Adrenal gland (tissue), 19 donors: ENCODE results near the gene CLEC10A. TPM values are rescaled to one million over a fixed set of nuclear protein-coding genes. Genes with fewer than 3 reads are reported as not detected.
A peak's percentile ranks its signal among the peaks of the same experiment; 100 is the strongest.
"Not testable (repeated sequence)": the region's sequence is repeated elsewhere in the genome, so short reads cannot be mapped to it uniquely, and the experiment has no call there.

ENCODE experiments used
- DNase-seq, 7 donors: peaks; one replicate each; pipeline ENCODE4 v3.0.0-alpha.2; 2019 to 2020
- H3K27ac ChIP-seq, 5 donors: fragments of 200-600 bp; sonication (generic) in 4 of 5; 1 replicate in 3 of 5; 2 replicates in 2 of 5; pipeline versions ENCODE4 v1.5.1 to v1.8.0; 2016 to 2020; ENCODE audit warnings: mild to moderate bottlenecking in 1 of 5
- H3K27me3 ChIP-seq: fragments of 200-600 bp; 2 replicates; pipeline ENCODE4 v1.8.0; 2021
- H3K36me3 ChIP-seq, 2 donors: fragments of 200-600 bp; replicated peaks in 1 of 2; 1 replicate in 1 of 2; 2 replicates in 1 of 2; pipeline versions ENCODE4 v1.5.1 to v1.8.0; 2018 to 2022
- H3K4me1 ChIP-seq, 2 donors: fragments of 200-600 bp; replicated peaks in 1 of 2; 1 replicate in 1 of 2; 2 replicates in 1 of 2; pipeline versions ENCODE4 v1.5.1 to v1.8.0; 2018 to 2021
- H3K4me3 ChIP-seq, 4 donors: fragments of 200-600 bp; sonication (generic) in 3 of 4; one replicate each; pipeline ENCODE4 v1.5.1; 2016 to 2018
- H3K9me3 ChIP-seq, 3 donors: fragments of 200-600 bp; sonication (generic) in 1 of 3; replicated peaks in 1 of 3; 1 replicate in 2 of 3; 2 replicates in 1 of 3; pipeline versions ENCODE4 v1.5.1 to v1.8.0; 2016 to 2021
- POLR2A ChIP-seq, 2 donors: fragments of 450-650 bp; IDR thresholded peaks; one replicate each; pipeline ENCODE4 v1.6.1; 2017; ENCODE audit warnings: antibody characterized with exemption in 2 of 2, mild to moderate bottlenecking in 2 of 2, moderate library complexity in 1 of 2
- WGBS, 4 donors: extraction: QIAGEN DNeasy Blood & Tissue Kit in 2 of 4; methylation state at CpG; one replicate each; pipeline versions ENCODE4 v1.1.5 to v1.1.7; 2013 to 2017; 5-methylcytosine and 5-hydroxymethylcytosine counted together
- intact Hi-C, 2 donors: fragments of 100-400 bp; cut with DNase I; formaldehyde crosslinking; loops; one replicate each; pipeline versions ENCODE4 v1.14.1 to v1.15.0; 2022 to 2023
- long read RNA-seq, 10 donors: library from polyadenylated mRNA in 3 of 10; unstranded in 2 of 10; stranded (forward) in 1 of 10; transcript quantifications; one replicate each; pipeline ENCODE4 v2.0.0 and lab custom pipeline, GENCODE V29; 2021 to 2026
- polyA plus RNA-seq, 3 donors: library from polyadenylated mRNA; stranded (reverse); fragments of 200-250 nt in 2 of 3; fragments of 350-450 nt in 1 of 3; fragmentation: Illumina TruSeq in 1 of 3; extraction: RNeasy Lipid Tissue Mini Kit (QIAGEN cat#74804) in 1 of 3; gene quantifications; one replicate each; pipeline ENCODE4 v1.2.3, GENCODE V29; 2013 to 2014
- total RNA-seq, 9 donors: library from RNA; depleted of rRNA in 4 of 9; stranded (reverse); fragments of >200 nt in 4 of 9; fragments of 120-200 nt in 1 of 9; fragmentation: NEBNext Ultra II Directional in 1 of 9; extraction: Animal tissue kit (Norgen Biotek cat#: 25700) in 1 of 9; gene quantifications; one replicate each; pipeline versions ENCODE4 v1.1.0 to v1.2.4, GENCODE V29; 2013 to 2023
- TF ChIP-seq, protein P1 (sequence below), 6 experiments: fragments of 450-650 bp in 4 of 6; fragments of 200-600 bp in 2 of 6; sonication (generic) in 1 of 6; IDR thresholded peaks; 1 replicate in 5 of 6; 2 replicates in 1 of 6; pipeline versions ENCODE4 v1.5.1 to v1.8.0; 2016 to 2021; ENCODE audit warnings: antibody characterized with exemption in 6 of 6, mild to moderate bottlenecking in 2 of 6, moderate library complexity in 1 of 6
- donor health status: healthy with polysubstance abuse.
- donor health status: Bipolar disorder and iron deficiency.
- donor health status: DM: yes; HTN: yes; CAD: no.
- donor health status: DM: no; HTN: no; CAD: no.
- donor health status: DM: no; HTN: no; CAD: no.
- donor health status: DM: yes; HTN: yes; CAD: no.

Gene CLEC10A, protein sequence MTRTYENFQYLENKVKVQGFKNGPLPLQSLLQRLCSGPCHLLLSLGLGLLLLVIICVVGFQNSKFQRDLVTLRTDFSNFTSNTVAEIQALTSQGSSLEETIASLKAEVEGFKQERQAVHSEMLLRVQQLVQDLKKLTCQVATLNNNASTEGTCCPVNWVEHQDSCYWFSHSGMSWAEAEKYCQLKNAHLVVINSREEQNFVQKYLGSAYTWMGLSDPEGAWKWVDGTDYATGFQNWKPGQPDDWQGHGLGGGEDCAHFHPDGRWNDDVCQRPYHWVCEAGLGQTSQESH
- total RNA-seq (10 to 100 TPM in 1 of 9 donors, 1 to 10 TPM in 7, under 1 TPM in 1; 0.83 to 14.1 (median 5.3) TPM), polyA plus RNA-seq (1 to 10 TPM; 3.1 to 6.5 (median 4.2) TPM)
- long read RNA-seq, donor 1, partial matches to known transcripts: 0 of 1 reads
- long read RNA-seq, donor 1, other reads (novel, unspliced or antisense): 0 of 1 reads
- long read RNA-seq, donor 2: 0 reads
- long read RNA-seq, donor 3, partial matches to known transcripts: 0 of 1 reads
- long read RNA-seq, donor 3, other reads (novel, unspliced or antisense): 0 of 1 reads
- long read RNA-seq, donor 4, partial matches to known transcripts: 0 of 1 reads
- long read RNA-seq, donor 4, other reads (novel, unspliced or antisense): 1 of 1 reads
- long read RNA-seq, donor 5, partial matches to known transcripts: 1 of 6 reads
- long read RNA-seq, donor 5, other reads (novel, unspliced or antisense): 2 of 6 reads
- long read RNA-seq, donor 6, partial matches to known transcripts: 0 of 1 reads
- long read RNA-seq, donor 6, other reads (novel, unspliced or antisense): 0 of 1 reads
- long read RNA-seq, donor 7: 0 reads
- long read RNA-seq, donor 8: 0 reads
- long read RNA-seq, donor 9: 0 reads
- long read RNA-seq, donor 10: 0 reads

DNA sequence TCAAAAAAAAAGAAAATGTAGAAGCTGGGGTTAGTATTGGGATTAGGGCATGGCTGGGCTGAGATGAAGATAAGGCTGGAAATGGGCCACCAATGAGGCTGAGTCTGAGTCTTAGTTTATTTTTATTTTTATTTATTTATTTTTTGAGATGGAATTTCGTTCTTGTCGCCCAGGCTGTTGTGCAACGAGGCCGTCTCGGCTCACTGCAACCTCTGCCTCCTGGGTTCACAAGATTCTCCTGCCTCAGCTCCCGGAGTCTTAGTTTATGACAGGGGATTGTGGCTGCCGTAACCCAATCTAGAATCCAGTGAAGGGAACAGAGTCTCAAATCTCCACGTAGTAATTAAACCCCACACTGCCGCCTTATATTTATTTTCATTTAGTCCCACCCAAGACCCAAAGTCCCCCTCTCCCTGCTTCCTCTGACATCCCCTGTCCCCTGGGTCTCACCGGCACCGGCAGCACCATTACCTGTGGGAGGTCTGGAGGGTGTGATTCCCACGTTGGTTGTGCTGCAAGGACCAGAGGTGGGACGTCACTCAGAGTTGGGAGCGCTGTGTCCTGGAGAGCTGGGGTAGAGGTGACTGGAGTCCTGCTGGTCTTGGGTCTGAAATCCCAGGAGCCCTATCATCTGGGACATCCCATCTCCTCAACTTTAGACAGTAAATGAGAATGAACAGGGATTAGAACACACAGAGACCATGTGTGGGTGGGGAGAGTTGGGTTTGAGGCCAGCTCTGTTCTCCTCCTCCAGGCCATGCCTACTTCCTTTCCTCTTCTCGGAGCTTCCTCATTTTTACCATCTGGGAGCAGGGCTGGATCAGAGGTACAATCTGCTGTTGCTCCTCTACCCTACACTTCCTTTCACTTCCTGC lies at the start of gene CLEC10A:
Gene CLEC10A, minus strand, starts transcription at position 671 of the 875 bp plus-strand sequence. CDS start 1,439 bp downstream, outside the sequence.
- Histone ChIP-seq H3K36me3 (no peaks in the 10 kb centered on the region), H3K27ac (peak within 1 kb of the TSS in 1 of 5 donors; percentile 34), H3K4me3 (no peak within 1 kb of the TSS), H3K9me3 (no peaks in the 10 kb centered on the region), H3K4me1 (no peaks in the 10 kb centered on the region), H3K27me3 (no peaks in the 10 kb centered on the region)
- intact Hi-C loops: no loop called here
- TF ChIP-seq, protein P1, sequence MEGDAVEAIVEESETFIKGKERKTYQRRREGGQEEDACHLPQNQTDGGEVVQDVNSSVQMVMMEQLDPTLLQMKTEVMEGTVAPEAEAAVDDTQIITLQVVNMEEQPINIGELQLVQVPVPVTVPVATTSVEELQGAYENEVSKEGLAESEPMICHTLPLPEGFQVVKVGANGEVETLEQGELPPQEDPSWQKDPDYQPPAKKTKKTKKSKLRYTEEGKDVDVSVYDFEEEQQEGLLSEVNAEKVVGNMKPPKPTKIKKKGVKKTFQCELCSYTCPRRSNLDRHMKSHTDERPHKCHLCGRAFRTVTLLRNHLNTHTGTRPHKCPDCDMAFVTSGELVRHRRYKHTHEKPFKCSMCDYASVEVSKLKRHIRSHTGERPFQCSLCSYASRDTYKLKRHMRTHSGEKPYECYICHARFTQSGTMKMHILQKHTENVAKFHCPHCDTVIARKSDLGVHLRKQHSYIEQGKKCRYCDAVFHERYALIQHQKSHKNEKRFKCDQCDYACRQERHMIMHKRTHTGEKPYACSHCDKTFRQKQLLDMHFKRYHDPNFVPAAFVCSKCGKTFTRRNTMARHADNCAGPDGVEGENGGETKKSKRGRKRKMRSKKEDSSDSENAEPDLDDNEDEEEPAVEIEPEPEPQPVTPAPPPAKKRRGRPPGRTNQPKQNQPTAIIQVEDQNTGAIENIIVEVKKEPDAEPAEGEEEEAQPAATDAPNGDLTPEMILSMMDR (IDR thresholded peaks at IDR 0.05): no peak
- TF ChIP-seq POLR2A (IDR thresholded peaks at IDR 0.05): no peak
- peak in 1 of 7 donors; percentile 17 for DNase-seq
- WGBS, 4 donors: 68 to 71% (median 70%) methylated on average over 15 of the region's 15 CpGs

DNA sequence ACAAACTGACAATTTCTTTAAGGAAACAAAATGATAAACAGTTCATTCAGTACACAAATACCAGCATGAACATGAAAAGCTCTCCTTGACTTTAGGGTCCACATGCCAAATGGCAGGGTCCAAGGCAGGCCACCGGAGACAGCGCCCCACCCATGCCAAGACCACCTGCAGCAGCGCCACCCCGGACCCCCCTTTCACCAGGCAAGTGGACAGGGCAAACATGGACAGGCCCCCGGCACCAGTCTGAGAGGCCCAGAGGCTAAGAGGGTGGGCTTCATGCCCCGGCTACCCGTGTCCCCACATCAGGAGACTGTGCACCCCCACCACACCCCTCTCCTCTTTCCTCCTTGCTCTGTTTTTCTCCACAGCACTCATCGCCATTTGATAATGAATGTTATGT lies 49.3 kb upstream of the CLEC10A start:
- no peak overlapping the region for H3K4me3 ChIP-seq
- TF ChIP-seq, protein P1 (IDR thresholded peaks at IDR 0.05): no peak
- no peak for TF ChIP-seq POLR2A (IDR thresholded peaks at IDR 0.05)
- H3K9me3 ChIP-seq: no peaks in the 10 kb centered on the region
- no peak overlapping the region for H3K27ac ChIP-seq
- no peak for DNase-seq
- no peaks in the 10 kb centered on the region for H3K36me3 ChIP-seq
- H3K27me3 ChIP-seq: no peaks in the 10 kb centered on the region
- no peaks in the 10 kb centered on the region for H3K4me1 ChIP-seq
- WGBS, 4 donors: 83 to 93% (median 85%) methylated on average over 8 of the region's 8 CpGs
- intact Hi-C loops: no loop called here

DNA sequence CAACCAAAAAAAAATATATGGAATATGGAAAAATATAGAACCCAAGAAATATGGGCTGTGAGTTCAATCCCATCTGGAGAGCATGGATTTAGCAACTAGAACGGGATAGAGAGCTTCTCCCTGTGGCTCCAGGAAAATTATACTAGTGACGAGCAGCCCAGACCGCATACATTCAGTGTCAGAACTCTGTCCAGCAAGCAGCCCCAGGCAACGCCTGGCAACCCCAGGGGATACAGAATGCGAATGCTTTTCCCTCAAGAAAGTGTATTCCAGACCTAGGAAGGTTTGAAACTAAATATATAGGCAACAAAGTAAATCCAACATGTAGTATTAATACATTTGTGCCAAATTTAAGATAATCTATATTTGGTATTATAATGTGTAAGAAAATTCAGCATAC lies 48.1 kb upstream of the CLEC10A start:
- Histone ChIP-seq H3K4me3 (no peak overlapping the region), H3K9me3 (no peaks in the 10 kb centered on the region), H3K36me3 (no peaks in the 10 kb centered on the region), H3K27ac (no peak overlapping the region), H3K27me3 (no peaks in the 10 kb centered on the region), H3K4me1 (no peaks in the 10 kb centered on the region)
- DNase-seq: no peak
- intact Hi-C loops: no loop called here
- WGBS, 4 donors: 70 to 80% (median 76%) methylated on average over 5 of the region's 5 CpGs
- TF ChIP-seq POLR2A (IDR thresholded peaks at IDR 0.05): no peak
- TF ChIP-seq, protein P1 (IDR thresholded peaks at IDR 0.05): no peak

DNA sequence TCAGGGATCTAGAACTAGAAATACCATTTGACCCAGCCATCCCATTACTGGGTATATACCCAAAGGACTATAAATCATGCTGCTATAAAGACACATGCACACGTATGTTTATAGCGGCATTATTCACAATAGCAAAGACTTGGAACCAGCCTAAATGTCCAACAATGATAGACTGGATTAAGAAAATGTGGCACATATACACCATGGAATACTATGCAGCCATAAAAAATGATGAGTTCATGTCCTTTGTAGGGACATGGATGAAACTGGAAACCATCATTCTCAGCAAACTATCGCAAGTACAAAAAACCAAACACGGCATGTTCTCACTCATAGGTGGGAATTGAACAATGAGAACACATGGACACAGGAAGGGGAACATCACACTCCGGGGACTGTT lies 47.5 kb upstream of the CLEC10A start:
- DNase-seq, H3K27me3 ChIP-seq, H3K27ac ChIP-seq, H3K36me3 ChIP-seq, H3K4me3 ChIP-seq, intact Hi-C loops, H3K9me3 ChIP-seq, H3K4me1 ChIP-seq: not testable (repeated sequence)
- WGBS, 4 donors: 89 to 94% (median 91%) methylated on average over 4 to 5 of the region's 5 CpGs

DNA sequence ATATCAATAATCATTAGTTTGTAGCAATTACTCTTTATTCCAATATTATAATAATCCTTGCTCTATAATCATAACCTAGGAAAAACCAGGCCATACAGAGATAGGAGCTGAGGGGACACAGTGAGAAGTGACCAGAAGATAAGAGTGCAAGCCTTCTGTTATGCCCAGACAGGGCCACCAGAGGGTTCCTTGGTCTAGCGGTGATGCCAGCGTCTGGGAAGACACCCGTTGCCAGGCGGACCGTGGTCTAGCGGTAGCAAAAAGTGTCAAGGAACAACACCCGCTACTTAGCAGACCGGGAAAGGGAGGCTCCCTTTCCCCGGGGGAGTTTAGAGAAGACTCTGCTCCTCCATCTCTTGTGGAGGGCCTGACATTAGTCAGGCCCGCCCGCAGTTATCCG lies 46.3 kb upstream of the CLEC10A start:
- DNase-seq, H3K9me3 ChIP-seq, H3K27ac ChIP-seq, H3K4me1 ChIP-seq, H3K36me3 ChIP-seq, intact Hi-C loops, H3K27me3 ChIP-seq, H3K4me3 ChIP-seq: not testable (repeated sequence)
- WGBS, 4 donors: 80 to 84% (median 80%) methylated on average over 12 of the region's 12 CpGs
